Astrocyte (in vitro differentiated cells and primary cell): ENCODE results near the gene FAR1.

Experiments used
- EZH2 ChIP-seq: IDR thresholded peaks from 2 replicates; pipeline ENCODE4 v1.6.1; 2012; ENCODE audit warnings: mild to moderate bottlenecking, low read length, inconsistent platforms; ENCODE audit not compliant: insufficient read depth
- TF ChIP-seq, protein P1 (sequence below): IDR thresholded peaks from 2 replicates; pipeline ENCODE4 v1.5.1; 2011; ENCODE audit warnings: low read depth, mild to moderate bottlenecking, inconsistent platforms, low read length, moderate library complexity; ENCODE audit not compliant: insufficient read depth

DNA sequence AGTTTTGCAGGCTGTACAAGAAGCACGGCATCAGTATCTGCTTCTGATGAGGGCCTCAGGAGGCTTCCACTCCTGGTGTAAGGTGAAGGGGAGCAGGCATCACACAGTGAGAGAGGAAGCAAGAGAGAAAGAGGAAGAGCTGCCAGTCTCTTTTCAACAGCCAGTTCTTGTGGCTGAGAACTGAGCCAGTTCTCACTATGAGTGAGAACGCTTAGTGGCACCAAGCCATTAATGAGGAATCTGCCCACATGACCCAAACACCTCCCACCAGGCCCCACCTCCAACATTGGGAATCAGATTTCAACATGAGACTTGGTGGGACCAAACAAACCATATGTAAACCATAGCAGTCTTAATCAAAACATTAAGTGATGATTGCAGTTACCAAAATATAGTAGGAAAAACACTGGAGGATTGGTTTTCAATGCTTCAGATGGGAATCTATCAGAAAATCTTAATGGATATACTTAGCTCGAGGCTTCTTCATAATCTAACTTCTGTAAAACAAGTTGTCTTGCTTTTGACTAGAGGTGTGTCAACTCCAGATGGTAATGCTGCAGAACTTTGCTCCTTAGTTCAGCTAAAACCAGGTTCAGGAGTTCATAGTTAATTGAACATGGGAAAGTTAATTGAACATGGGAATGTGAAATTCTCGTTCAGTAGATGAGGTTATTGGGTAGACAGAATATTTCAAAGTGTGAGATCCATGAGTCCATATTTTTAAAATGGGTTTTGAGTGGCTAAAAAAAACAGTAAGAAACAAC, 12.2 kb downstream of the FAR1 start:
- TF ChIP-seq, protein P1, sequence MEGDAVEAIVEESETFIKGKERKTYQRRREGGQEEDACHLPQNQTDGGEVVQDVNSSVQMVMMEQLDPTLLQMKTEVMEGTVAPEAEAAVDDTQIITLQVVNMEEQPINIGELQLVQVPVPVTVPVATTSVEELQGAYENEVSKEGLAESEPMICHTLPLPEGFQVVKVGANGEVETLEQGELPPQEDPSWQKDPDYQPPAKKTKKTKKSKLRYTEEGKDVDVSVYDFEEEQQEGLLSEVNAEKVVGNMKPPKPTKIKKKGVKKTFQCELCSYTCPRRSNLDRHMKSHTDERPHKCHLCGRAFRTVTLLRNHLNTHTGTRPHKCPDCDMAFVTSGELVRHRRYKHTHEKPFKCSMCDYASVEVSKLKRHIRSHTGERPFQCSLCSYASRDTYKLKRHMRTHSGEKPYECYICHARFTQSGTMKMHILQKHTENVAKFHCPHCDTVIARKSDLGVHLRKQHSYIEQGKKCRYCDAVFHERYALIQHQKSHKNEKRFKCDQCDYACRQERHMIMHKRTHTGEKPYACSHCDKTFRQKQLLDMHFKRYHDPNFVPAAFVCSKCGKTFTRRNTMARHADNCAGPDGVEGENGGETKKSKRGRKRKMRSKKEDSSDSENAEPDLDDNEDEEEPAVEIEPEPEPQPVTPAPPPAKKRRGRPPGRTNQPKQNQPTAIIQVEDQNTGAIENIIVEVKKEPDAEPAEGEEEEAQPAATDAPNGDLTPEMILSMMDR: no peak
- no peak for TF ChIP-seq EZH2
